Head of caudate nucleus (tissue), 42 donors: ENCODE results near the gene SLIT1.

Source experiments
- DNase-seq, 42 donors: peaks; one replicate each; pipeline versions ENCODE4 v3.0.0 to v3.0.0-alpha.2; 2020 to 2021; ENCODE audit warnings: mixed read lengths in 7 of 42
- intact Hi-C: fragments of 100-400 bp; cut with DNase I; formaldehyde crosslinking; loops from one replicate; pipeline ENCODE4 v1.15.0; 2022

Gene SLIT1

DNA sequence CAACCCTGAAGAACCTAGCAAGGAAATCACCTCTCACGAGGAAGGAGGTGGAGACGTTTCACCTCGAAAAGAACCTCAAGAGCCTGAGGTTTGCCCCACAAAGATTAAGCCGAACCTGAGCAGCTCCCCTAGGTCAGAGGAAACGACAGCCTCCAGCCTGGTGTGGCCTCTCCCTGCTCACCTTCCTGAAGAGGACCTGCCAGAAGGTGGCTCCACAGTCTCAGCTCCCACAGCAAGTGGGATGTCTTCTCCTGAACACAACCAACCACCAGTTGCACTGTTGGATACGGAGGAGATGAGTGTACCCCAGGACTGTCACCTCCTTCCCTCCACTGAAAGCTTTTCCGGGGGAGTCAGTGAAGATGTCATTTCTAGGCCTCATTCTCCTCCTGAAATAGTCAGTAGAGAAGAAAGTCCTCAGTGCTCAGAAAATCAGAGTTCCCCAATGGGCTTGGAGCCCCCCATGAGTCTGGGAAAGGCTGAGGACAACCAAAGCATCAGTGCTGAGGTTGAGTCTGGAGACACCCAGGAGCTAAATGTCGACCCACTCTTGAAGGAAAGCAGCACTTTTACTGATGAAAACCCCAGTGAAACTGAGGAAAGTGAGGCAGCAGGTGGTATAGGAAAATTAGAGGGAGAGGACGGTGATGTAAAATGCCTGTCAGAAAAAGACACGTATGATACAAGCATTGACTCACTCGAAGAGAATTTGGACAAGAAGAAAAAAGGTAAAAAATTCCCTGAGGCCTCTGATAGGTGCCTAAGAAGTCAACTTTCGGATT, 203.4 kb downstream of the SLIT1 start:
- intact Hi-C loops = no loop called here

GRCh38 chr10:96978621-96979154, 207.1 kb downstream of the SLIT1 start:
- DNase-seq = no peak
- intact Hi-C loops = no loop called here

More for the DNA sequence above, 203.4 kb downstream of the SLIT1 start:
- no peak for DNase-seq

DNA sequence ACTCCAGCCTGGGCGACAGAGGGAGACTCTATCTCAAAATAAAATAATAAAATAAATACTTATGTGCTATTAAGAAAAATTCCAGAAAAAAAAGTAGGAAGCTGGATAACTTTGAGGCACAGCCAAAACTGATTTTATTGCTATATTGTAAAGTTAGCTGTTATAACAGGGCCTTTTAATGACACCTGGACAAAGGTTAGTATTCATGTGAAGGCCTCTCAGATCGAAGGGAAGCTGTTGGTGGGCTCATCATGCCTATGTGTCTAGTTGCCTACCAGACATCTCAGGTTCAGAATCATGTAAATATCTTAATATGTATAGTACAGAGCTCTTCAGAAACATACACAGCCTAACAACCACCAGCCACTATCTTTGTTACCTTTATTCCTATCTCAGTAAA, 210.6 kb downstream of the SLIT1 start:
- no peak for DNase-seq
- intact Hi-C loops = no loop called here

- intact Hi-C loops = no loop called here
- no peak for DNase-seq
Observed at GRCh38 chr10:96973809-96974747, 211.7 kb downstream of the SLIT1 start.

- no peak for DNase-seq
- intact Hi-C loops = no loop called here
Observed at GRCh38 chr10:96972264-96972663, 213.5 kb downstream of the SLIT1 start.

GRCh38 chr10:96971324-96971723, 214.4 kb downstream of the SLIT1 start:
- intact Hi-C loops = no loop called here
- no peak for DNase-seq

DNA sequence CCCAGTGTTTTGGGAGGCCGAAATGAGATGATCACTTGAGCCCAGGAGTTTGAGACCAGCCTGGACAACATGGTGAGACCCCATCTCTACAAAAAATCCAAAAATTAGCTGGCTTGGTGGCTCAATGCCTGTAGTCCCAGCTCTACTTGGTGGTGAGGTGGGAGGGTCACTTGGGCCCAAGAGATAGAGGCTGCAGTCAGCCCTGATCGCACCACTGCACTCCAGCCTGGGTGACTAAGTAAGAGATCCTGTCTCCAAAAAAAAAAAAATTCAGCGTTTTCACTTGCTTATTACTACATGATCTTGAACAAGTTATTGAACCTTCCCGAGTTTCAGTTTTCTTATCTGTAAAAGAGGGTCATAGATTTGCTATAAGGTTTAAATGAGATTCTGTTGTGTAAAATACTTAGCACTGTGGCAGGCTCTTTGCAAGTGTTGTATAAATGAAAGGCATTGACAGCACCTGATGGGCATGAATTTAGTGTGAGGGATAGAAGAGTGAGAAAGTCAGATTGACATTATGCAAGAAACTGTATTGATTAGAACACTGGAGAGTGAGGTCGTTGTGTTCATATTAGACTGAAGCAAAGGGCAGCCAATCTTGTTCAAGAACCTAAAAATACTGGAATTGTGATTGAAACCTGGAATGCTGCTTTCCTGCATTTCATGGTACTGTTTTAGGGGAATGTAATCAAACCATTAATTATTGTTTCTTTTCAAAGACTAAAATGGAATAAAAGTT, 216.9 kb downstream of the SLIT1 start:
- no peak for DNase-seq
- intact Hi-C loops = no loop called here

DNA sequence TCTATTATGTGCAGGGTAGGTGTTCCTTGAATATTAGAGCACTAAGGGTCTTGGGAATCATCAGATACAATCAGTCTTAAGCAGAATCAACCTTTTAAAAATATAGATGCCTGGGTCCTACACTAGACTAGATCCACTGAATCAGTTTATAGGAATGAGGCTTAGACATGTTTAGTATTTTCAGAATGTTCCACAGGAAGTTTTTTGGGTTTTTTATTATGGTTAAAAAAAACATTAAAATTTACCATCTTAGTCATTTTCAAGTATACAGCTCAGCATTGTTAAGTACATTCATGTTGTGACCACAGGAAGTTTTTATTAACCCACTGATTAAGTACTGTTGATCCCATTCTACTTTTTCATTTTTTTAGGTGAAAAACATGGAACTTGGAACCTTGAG, 217.9 kb downstream of the SLIT1 start:
- no peak for DNase-seq
- intact Hi-C loops = no loop called here

DNA sequence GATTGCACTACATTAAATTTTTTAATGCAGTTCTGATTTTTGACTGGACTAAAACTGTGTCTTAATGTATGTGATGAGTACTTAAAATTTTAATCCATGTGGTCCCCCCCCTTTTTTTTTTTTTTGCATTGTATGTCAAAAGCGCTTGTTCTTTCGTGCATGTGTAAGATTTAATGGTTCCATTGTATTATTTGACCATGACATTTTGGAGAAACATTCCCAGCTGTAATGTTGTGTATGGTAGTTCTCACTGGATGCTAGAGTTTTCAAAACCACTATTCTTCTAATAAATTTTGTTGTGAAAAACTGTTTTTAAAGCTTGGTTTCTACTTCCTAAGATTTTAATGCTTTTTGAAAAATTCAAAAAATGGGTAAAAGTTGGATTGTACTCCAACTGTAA, 221.6 kb downstream of the SLIT1 start:
- intact Hi-C loops = no loop called here
- DNase-seq = no peak

GRCh38 chr10:96960872-96961271, 224.9 kb downstream of the SLIT1 start:
- DNase-seq = no peak
- intact Hi-C loops = no loop called here

DNA sequence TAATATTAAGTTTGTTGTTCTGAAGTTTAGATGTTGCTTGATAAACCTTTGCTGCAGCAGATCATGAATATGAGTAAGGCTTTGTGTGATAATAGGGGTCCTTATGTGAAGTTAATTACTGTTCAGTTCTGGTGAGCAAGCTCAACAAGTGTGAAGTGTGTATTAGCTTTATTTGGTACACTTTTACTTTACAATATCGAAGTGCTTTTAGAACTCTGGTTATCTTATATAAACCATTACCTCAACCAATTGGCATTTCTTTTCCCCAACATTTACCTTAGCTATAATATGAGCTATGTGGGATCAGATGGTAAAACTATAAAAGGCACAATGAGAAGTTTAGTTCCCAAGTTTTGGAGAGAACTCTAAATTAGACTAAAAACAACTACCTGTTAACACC, 226.0 kb downstream of the SLIT1 start:
- DNase-seq = no peak
- intact Hi-C loops = no loop called here

DNA sequence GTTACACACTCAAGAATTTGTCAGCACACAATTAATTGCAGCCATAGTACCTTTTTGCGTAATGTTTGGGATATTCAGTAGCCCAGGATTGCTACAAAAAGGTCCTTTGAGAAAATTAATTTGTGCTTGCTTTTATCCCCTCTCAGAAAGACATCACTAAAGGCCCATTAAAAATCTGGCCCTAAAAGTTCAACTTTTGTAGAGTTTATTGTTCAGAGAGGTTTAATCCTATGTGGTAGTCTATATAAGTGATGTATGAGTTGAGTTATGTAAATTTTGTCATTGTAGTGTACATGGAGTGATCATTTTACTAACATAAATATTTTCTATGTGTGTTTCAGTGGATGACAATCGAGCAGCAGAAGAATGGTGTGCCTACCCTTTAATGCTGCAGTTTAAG, 227.7 kb downstream of the SLIT1 start:
- DNase-seq = no peak
- intact Hi-C loops = no loop called here

- intact Hi-C loops = no loop called here
- DNase-seq = no peak
Observed at GRCh38 chr10:96955794-96956193, 230.0 kb downstream of the SLIT1 start.

DNA sequence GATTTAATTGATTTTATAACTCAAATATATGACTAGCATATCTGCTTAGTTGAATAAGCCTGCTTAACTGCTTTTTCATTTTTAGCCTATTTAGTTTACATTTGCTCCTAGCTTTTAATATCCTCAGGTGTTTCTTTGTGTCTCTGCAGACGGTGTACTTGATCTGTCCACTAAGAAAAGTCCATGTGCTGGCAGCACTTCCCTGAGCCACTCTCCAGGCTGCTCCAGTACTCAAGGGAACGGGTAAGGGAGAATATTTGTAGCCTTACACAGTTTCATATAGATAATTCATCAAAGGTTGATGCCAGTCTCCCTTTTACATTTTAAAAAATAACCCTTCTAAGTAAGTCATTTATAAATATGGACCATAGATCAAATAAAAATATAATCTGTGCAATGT, 233.8 kb downstream of the SLIT1 start:
- no peak for DNase-seq
- intact Hi-C loops = no loop called here

GRCh38 chr10:96949039-96949683, 236.6 kb downstream of the SLIT1 start:
- no peak for DNase-seq
- intact Hi-C loops = no loop called here
